ENCODE data around the gene PRKCQ.
"Not testable (repeated sequence)": the region's sequence is repeated elsewhere in the genome, so short reads cannot be mapped to it uniquely, and the experiment has no call there.

Gene PRKCQ

DNA sequence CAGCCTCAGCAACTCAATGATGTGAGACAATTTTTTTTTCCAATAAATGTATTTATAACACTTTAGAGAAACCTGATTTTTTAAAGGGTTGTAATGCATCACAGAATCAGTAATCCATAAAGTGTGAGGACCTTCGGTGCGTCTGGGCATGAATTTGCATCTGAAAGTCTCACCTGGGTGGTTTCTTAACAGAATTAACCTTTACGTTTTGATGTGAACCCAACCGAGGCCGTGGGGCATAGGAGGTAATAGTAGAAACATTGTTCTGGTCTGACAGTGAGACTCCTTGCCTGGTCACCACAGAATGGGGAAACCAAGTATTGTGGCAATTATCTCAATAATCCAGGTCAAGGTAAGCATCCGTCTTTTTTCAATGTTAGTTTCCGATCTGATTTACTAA lies 114.6 kb downstream of the PRKCQ start:
- DNase-seq (ENCODE audit: insufficient read length, low spot score) (no peak), FAIRE-seq (no peak)

DNA sequence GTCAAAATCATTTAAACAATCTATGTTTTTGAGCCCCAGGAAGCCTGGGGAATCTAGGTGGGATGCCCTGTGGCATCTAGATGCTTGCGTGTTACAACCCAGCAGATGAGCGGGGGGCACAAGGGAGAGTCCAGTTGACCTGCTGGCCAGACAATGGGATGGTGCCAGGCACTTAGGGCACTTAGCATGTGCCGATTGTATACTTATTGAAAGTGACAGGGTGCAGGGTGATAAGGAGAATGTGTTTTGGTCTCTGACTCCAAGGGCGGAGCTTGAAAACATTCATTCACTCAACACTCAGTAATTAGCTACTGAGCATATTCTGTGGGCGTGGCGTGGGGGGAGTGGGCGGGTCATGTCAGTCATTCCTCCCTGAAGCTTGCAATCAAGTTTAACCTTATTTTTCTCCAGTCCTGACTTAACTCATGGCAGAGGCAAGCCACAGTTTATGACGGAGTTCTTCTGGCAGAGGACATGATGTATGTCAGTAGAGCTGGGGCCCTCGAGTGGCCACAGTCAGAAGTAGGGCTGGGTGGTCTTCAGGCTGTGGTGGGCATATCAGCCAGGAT lies 115.1 kb downstream of the PRKCQ start:
- FAIRE-seq (no peak), DNase-seq (ENCODE audit: insufficient read length, low spot score) (no peak)

DNA sequence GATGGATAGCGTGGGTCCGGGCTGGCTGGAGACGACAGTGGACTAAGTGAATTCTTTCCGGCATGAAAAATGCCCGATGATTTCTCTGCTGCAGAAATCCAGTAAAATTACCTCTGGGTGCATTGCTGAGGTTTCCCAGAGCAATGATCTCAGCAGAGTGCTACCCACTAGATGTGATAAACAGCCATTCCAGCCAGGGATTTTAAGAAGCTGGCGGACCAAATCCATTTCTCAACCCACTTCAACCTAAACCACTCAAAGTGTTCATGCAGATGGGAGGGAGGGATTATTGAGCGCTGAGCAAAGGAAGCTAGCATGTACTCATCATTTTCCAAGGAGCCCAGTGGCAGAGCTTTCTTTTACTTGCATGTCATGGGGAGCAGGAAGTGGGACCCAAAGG lies 116.7 kb downstream of the PRKCQ start:
- FAIRE-seq: no peak
- no peak for DNase-seq (ENCODE audit: insufficient read length, low spot score)

DNA sequence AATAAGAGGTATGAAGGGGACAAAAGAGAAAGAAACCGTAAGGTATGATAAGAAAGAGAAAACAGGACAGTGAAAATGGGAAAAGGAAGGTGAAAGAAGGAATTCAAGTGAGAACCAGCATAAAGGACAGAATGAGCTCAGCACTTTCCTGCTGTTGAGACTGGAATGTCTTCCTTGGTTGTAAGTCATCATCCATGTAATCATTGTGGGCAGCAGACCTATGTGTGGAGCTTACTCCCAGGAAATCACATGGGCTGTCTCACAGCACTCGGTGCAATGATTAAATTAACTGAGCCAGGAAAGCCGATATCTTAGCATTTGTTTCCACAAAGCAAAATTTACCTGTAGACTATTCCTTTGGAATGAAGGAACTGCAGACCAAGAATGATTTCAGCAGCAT lies 118.1 kb downstream of the PRKCQ start:
- DNase-seq (ENCODE audit: insufficient read length, low spot score): no peak
- FAIRE-seq: no peak

DNA sequence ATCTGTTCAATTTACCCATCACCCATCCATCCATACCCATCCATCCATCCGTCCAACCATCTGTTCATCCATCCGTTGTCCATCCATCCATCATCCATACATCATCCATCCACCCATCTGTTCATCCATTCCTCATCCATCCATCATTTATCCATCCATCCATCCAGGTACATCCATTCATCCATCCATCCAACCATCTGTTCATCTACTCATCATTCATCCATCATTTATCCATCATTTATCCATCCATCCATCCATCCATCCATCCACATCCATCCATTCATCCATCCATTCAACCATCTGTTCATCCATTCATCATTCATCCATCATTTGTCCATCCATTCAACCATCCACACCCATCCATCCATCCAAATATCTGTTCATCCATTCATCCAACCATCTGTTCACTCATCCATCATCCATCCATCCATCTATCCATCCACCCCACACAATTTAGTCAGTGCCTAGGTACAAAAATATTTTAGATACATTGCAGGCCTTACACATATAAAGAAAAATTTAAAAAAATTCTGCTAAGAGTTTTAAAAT lies 119.1 kb downstream of the PRKCQ start:
- FAIRE-seq (peak; percentile 66), DNase-seq (ENCODE audit: insufficient read length, low spot score) (no peak)

DNA sequence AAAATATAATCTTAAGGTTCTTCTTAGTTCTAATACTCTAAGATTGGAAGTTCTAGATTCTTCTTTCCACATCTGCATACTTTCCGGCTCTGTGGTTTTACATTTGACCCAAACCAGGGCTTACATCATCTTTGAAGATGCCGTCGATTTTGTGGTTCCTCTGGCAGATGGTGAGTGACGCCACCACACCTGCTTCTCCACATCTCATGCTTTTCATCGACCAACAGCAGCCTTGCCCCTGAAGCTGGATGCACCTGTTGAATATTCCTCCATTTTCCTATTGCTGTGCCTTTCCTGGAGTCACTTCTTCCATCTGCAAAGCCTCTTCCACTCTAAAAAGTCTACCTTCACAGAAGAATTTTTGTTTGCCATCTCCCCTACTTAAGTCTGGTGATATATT lies 121.3 kb downstream of the PRKCQ start:
- no peak for DNase-seq (ENCODE audit: insufficient read length, low spot score)
- no peak for FAIRE-seq

DNA sequence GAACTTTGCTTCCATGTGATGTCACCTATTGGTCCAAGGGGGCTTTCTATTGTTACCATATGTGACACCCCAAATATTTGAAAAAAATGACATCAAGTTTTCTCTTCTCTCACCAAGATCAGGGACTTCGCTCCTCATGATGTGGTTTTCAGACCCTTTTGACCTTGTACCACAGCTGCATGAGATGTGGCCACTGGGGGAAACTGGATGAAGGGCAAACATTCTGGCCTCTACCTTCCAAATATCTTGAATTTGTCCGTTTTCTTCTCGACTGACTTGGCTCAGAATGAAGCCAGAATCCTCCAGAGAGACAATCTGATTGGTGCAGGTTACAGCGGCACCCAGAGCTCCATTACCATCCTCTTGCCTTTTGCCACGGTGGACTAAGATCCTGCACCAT lies 122.7 kb downstream of the PRKCQ start:
- FAIRE-seq (no peak), DNase-seq (ENCODE audit: insufficient read length, low spot score) (no peak)

DNA sequence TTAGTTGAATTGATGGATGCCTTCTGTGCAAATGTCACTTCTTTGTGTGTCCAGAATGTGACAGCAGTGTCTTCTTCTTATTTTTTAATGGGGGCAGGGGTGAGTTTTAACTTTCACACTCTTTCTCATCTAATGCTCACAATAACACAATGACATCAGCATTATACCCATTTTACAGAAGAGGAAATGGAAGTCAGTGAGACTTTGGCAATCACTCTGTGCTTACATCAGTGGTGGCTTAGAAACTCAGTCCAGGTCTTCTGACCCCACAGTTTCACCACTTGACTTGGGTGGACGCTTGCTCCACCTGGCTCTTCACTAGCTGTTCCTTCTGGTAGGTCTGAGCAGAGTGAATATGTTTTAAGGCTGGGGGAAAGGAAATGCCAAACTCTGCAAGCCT lies 124.0 kb downstream of the PRKCQ start:
- no peak for FAIRE-seq

DNA sequence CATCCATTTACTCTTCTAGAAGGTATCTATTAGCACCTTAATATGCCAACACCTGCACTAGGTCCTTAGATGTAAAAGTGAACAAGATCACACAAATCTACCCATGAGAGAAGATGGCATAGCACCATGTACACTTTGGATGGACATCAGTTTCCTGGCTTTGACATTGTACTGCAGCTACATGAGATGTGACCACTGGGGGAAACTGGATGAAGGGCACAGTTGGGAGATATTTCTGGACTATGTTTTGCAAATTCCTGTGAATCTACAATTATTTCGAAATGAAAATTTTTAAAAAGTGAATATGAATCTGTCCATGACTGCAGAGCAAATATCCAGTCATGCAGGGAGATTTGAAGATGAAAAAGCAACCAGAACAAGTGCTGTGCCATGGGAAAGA lies 124.5 kb downstream of the PRKCQ start:
- FAIRE-seq (no peak), DNase-seq (ENCODE audit: insufficient read length, low spot score) (no peak)

More for the DNA sequence above, 124.0 kb downstream of the PRKCQ start:
- DNase-seq (ENCODE audit: insufficient read length, low spot score): no peak

DNA sequence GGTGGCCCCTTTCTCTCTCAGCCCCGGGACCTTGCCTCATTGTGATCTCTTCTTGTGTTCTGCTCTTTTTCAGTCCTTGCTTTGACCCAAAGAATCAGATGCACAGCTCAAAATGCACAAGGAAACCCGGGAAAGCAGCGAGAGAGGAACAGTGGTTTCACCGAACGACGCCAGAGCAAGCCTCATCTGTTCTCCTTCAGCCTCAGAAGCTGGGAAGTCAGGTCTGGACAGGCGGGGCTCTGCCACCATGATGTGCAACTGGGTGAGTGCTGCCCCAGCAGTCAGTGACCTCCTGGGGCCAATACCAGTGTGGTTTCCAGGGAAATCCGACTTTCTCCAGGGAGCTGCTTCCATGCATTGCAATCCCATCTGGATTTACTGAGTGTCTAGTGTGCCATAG lies 133.4 kb downstream of the PRKCQ start:
- FAIRE-seq: no peak
- DNase-seq (ENCODE audit: insufficient read length, low spot score): no peak

DNA sequence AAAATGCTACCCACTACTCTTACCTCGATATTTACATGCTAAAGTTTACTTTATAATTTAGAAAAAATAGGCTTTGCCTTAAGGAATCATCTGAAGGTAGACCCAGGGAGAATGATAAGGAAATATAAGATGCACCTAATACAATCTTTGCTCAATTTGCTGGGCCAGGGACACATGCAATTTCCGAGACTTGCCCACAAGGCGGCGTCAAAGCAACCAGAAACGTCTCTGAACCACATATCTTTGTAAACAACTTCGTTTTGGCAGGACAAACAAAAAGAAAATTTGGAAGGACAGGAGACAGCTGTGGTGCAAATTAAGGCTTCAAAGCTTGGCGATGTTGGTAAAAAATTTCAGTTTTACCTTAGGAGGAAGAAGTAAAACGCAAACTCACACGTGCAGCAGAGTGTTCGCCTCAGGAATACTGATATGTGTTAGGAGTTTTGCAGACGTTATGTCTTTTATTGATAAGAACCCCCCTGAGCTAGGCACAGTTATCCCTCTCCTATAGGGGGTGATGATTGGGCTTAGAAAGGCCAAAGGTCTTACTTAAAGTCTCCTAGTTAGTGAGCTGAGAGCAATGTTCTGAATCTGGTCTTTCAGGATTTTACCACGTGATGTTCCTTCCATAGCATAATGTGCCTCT lies 134.3 kb downstream of the PRKCQ start:
- FAIRE-seq: no peak
- DNase-seq (ENCODE audit: insufficient read length, low spot score): peak; percentile 24

DNA sequence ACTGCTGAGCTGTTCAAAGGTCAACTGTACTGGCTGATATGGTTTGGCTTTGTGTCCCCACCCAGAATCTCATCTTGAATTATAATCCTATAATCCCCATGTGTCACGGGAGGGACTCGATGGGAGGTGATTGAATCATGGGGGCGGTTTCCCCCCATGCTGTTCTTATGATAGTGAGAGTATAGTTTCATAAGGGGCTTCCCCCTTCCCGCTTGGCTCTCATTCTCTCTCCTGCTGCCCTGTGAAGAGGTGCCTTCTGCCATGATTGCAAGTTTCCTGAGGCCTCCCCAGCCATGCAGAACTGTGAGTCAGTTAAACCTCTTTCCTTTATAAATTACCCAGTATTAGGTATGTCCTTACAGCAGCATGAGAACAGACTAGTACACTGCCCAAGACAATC lies 140.2 kb downstream of the PRKCQ start:
- FAIRE-seq; DNase-seq (ENCODE audit: insufficient read length, low spot score): not testable (repeated sequence)

DNA sequence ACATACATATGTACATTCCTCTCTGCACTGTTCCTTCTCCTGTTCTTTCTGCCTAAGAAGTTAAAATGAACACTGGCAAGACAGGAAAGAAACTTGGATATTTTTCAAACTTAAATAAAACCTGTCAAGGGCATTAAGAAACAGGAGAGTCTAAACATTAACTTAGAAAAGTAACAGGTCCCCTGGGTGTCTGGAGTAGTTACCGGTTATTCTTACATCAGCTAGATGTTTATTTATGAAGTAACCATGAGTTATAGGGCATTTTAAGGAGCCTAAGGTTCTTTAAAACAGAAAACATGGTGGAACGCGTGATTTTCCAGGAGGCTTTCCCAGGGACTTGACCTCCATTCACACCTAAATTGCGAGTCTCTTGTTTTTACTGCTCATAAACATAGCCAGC lies 148.2 kb downstream of the PRKCQ start:
- no peak for DNase-seq (ENCODE audit: insufficient read length, low spot score)
- no peak for FAIRE-seq

DNA sequence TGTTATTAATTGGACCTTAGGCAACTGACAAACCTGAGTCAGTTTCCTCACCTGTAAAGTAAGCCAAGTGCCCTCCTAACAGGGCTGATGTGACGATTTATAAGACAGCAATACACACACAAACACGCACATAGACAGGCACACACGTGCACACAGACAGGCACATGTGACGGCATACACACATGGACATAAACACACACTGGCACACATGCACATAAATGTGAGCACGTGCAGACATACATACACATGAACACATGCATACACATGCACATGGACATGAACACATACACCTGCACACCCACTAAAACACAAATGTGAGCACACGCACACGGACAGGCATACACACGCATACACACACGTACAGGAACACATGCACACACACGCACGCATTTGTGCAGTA lies 148.9 kb downstream of the PRKCQ start:
- DNase-seq (ENCODE audit: insufficient read length, low spot score): no peak
- peak; percentile 94 for FAIRE-seq

DNA sequence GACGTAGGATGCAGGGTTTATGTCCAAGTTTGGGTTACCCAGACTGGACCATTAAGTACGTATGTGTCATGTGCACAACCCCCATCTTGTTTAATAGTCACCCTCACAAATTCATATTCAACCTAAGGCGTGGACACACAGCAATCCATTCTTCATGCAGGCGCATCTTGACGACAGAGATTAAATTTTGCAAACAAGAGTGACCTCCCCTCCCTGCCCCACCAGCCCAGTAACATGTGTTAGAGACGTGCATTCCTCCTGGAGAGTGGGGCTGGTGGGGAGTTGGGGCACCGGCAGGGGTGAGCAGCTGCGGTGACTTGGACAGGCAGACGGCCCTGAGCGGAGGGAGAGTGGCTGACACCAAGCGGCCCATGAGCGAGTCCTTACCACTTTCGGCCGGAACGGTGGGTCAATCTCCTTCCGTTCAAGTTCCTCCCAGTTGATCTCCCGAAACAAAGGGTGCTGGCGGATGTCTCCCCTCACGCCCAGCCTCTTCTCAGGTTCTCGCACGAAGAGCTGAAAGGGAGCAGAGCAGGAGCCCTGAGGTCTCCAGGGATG lies 149.6 kb downstream of the PRKCQ start:
- FAIRE-seq (no peak), DNase-seq (ENCODE audit: insufficient read length, low spot score) (no peak)

DNA sequence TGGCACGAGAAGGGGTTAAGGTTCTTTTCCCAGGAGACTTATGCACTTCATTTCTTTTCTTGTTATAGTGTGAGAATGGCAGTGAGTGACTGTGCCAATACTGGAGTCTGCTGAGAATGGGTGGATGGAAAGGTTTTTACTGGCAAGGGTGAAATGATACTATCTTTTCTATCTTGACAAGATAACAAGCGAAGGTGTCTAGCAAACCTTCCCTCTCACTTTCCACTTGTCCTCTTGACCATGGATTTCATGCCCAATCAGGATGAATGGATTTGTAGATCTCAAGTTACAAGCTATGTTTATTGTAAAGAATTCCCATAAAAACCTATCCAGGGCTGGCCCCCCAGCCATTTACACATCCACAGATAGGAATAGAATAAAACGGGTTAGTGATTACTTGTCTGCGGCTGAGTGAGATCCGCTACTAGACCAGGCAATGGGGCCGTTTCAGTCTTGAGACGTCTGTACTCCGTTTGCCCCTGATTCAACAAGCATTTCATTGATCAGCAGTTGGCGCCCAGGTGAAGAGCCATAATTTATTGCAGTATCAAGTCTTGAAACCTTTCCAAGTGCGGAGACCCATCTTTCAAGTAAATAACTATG lies 152.6 kb downstream of the PRKCQ start:
- FAIRE-seq (no peak), DNase-seq (ENCODE audit: insufficient read length, low spot score) (no peak)

DNA sequence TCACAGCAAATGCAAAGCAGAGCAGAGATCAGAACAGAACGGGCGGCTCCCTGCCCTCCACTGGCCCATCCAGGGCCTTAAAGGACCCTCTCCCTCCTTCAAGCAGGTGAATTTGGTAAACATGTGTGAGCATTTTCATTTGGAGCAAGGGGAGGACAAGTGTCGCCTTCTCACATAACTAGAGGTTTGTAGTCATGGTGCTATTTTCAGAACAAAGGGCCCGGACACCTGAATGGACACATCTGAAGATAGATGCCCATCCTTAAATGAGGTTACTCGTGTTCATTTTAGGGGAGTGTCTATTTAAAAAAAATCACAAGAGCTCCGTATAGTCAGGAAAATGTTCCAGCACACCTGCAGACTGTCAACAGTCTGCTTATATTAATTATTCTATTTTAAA lies 153.8 kb downstream of the PRKCQ start:
- FAIRE-seq (no peak), DNase-seq (ENCODE audit: insufficient read length, low spot score) (no peak)

DNA sequence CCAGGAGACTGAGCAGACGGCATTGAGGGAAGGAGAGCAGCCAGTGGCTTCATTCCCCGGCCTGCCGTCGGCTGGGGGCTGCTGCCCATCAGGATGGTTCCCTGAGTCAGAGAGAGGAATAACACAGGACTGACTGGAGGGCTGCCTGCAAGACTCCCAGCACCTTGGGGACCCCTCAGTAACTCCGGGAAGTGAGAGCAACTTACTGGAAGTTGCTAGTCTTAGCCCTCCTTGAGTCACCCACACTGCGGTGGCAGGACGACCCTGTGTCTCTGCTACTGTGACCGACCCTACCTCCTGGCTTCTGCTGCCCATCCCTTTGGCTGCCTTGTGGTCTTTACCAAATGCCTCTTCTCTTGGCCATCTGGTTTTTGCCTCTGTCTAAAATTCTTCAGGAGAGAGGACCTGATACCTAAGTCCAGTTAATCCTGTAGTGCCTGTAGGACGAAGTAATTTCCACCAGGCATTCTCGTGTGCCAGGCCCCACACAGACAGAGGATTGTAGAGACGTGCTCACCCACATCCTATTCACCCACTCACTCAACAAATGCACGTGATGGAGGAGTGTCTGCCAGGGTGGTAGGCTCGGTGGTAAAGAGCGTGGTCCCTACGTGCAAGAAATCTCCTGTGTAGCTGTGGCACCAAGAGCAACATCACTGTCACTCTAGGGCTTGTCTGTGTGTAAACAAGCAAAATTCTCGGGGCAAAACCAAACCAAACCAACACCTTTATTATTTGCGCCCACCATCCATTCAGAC lies 156.5 kb downstream of the PRKCQ start:
- no peak for FAIRE-seq
- DNase-seq (ENCODE audit: insufficient read length, low spot score): no peak

DNA sequence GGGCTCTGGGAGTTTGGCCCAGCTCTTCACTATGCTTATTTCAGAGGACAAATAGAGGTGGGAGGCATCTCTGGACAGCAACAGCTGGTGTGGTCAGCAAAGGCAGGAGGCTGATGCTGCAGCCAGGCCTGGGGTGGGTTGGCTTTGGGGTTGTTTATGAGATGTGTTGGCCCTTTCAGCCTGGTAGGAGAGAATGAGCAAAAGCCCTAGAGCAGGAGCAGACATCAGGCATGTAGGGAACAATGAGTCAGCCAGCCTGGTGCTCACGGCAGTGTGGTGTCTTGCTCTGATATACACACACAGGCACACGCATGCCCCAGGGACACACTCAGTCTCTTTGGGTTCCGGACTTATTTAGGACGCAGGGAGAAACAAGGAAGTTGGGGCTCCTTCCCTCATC lies 157.1 kb downstream of the PRKCQ start:
- DNase-seq (ENCODE audit: insufficient read length, low spot score): no peak

DNA sequence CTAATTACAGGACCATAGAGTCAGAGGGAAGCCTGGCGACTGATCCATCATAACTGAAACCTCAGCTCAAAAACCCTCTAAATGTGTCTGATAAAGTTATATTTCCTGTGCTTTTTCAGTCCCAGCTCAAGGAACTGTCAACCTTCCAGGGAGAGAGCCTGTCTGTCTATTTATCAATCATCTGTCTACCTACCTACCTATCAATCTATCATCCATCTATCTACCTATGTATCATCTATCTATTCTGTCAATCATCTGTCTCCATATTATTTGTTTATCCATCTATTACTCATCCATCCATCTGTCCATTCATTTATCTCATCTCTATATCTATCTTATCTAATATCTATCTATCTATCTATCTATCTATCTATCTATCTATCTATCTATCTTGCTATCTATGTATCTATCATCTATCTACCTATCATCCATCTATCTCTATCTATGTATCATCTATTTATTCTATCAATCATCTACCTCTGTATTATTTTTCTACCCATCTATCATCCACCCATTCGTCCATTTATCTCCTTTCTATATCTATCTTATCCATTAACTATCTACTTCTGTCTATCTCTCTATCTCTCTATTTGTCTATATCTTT lies 161.4 kb downstream of the PRKCQ start:
- DNase-seq (ENCODE audit: insufficient read length, low spot score) (no peak), FAIRE-seq (no peak)

More for the DNA sequence above, 157.1 kb downstream of the PRKCQ start:
- FAIRE-seq: no peak

DNA sequence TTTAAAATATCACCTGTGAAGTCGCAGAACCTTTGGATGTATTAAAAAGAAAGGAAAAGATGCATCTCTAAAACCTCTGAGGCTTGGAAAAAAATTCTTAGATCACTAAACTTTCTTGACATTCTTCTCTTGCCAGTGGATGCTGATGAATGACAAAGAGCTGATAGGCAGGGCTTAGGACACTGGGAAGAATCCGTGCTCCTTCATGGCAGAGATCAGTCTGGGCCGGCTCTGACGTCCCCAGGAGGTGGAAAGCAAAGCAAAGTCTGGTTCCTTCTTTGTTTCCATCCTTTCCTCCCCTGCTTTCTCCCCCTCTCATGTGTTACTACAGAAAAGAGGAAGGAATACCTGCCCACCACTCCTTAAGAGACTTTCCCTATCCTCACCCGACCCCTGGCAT lies 161.9 kb downstream of the PRKCQ start:
- no peak for DNase-seq (ENCODE audit: insufficient read length, low spot score)
- FAIRE-seq: no peak

Measured in HTR-8/SVneo (cell line).